ENCODE results near the gene FOXP1.

GRCh38 chr3:71104556-71104955 is 479.0 kb downstream of the FOXP1 start:
- TF ChIP-seq CTCF (IDR thresholded peaks at IDR 0.05), result no peak
- no peak for TF ChIP-seq POLR2A (IDR thresholded peaks at IDR 0.05)
